Measurements from ENCODE around the gene CA12. TPM values are rescaled to one million over a fixed set of nuclear protein-coding genes. Genes with fewer than 3 reads are reported as not detected.

Gene CA12
- total and polyA plus RNA-seq, 2 of the 8 experiments (the other 6 are each of a cell fraction or from before 2014, with no cell fraction given): 4.7 to 4.9 TPM

GRCh38 chr15:63284335-63284734 lies 97.3 kb downstream of the CA12 start:
- Histone ChIP-seq H2BK15ac (ENCODE audit: low read length) (no peak overlapping the region), H3K9me3 (ENCODE audit: insufficient read depth in 2 of 2, low read depth in 1 of 2, low read length in 1 of 2) (no peaks in the 10 kb centered on the region), H4K5ac (ENCODE audit: insufficient read length, low read depth, low read length) (no peak overlapping the region), H3K4me2 (ENCODE audit: insufficient read depth in 1 of 2, low read depth in 2 of 2, low read length in 2 of 2) (no peak overlapping the region), H2AFZ (ENCODE audit: low read length) (no peak overlapping the region), H4K91ac (replicated peaks; ENCODE audit: insufficient read length, low read length) (no peak overlapping the region), H4K20me1 (replicated peaks in 1 of 2; ENCODE audit: control insufficient read depth in 1 of 2, insufficient read depth in 2 of 2, low read length in 2 of 2) (peaks cover 0 to 3% of the 10 kb centered on the region in 2 experiments), H3K23ac (ENCODE audit: insufficient read length) (no peak overlapping the region), H3K27ac (ENCODE audit: low read depth, low read length) (no peak overlapping the region), H3K27me3 (replicated peaks in 1 of 4; ENCODE audit: control insufficient read depth in 3 of 4, extremely low read depth in 1 of 4, insufficient read depth in 3 of 4, low read length in 3 of 4) (no peaks in the 10 kb centered on the region), H3K4me3 (ENCODE audit: extremely low read depth in 1 of 4, insufficient read depth in 2 of 4, low read depth in 3 of 4, low read length in 4 of 4) (no peak overlapping the region), H3K79me2 (ENCODE audit: control insufficient read depth in 1 of 2, insufficient read depth in 2 of 2, low read length in 2 of 2) (no peaks in the 10 kb centered on the region), H3K79me1 (ENCODE audit: low read depth, low read length) (no peaks in the 10 kb centered on the region), H2AK5ac (ENCODE audit: low read depth, low read length) (no peak overlapping the region), H3K4me1 (replicated peaks in 1 of 4; ENCODE audit: control insufficient read depth in 3 of 4, insufficient read depth in 4 of 4, low read length in 3 of 4) (no peaks in the 10 kb centered on the region), H4K8ac (ENCODE audit: extremely low read depth, insufficient read depth, low read length) (no peak overlapping the region), H2BK20ac (ENCODE audit: low read length) (no peak overlapping the region), H3K36me3 (ENCODE audit: control insufficient read depth in 2 of 4, insufficient read depth in 4 of 4, low read length in 3 of 4) (peaks cover 0 to 13% (median 0%) of the 10 kb centered on the region in 4 experiments; a peak in 4 of 8 replicates), H3K14ac (ENCODE audit: insufficient read length) (no peak overlapping the region), H3K9ac (replicated peaks in 1 of 4; ENCODE audit: extremely low read depth in 1 of 4, low read depth in 3 of 4, low read length in 3 of 4) (no peak overlapping the region), H2BK12ac (ENCODE audit: low read depth, low read length) (no peak overlapping the region), H3K23me2 (ENCODE audit: low read depth, low read length) (no peaks in the 10 kb centered on the region), H3K4ac (replicated peaks; ENCODE audit: insufficient read length, low read depth, low read length) (no peak overlapping the region), H3K56ac (replicated peaks; ENCODE audit: insufficient read length, low read depth, low read length) (no peak overlapping the region), H3K18ac (ENCODE audit: extremely low read depth, low read length) (no peak overlapping the region), H2BK5ac (ENCODE audit: low read depth, low read length) (no peak overlapping the region), H2BK120ac (replicated peaks; ENCODE audit: low read depth, low read length) (no peak overlapping the region)
- WGBS, 2 experiments (ENCODE audit: extremely low coverage in 1 of 2, insufficient coverage in 1 of 2, insufficient read length in 1 of 2, insufficient replicate concordance in 2 of 2, low coverage in 1 of 2, low lambda C conversion rate in 2 of 2, missing lambda C conversion rate in 1 of 2): 86% methylated on average over 6 of the region's 6 CpGs; no CpG with 5 or more reads in 1 of the 2 experiments
- FAIRE-seq: no peak
- no peak for DNase-seq (ENCODE audit: low read depth in 1 of 2, low spot score in 2 of 2)
- POLR2A ChIA-PET (ENCODE audit: partially characterized antibody): interaction anchor here (1.5 kb wide), 1 partner anchor 28 kb away, joined by 4 read pairs; no protein-coding TSS in a partner anchor
- CTCF ChIA-PET (ENCODE audit: partially characterized antibody): interaction anchor here (1.1 to 1.9 kb wide), 4 partner anchors 10 to 176 kb away, joined by 3 to 6 read pairs (median 4); no protein-coding TSS in a partner anchor
- TF ChIP-seq CEBPB (IDR thresholded peaks at IDR 0.05; ENCODE audit: low read depth, low read length): no peak
- TF ChIP-seq YY1 (IDR thresholded peaks at IDR 0.05; ENCODE audit: low read depth, low read length): no peak
- TF ChIP-seq GTF2F1 (IDR thresholded peaks at IDR 0.05; ENCODE audit: borderline replicate concordance, low read depth, low read length): no peak
- no peak for TF ChIP-seq POLR2AphosphoS5 (IDR thresholded peaks at IDR 0.05; ENCODE audit: low read depth, low read length)
- no peak for TF ChIP-seq SAP30 (IDR thresholded peaks at IDR 0.05; ENCODE audit: insufficient read depth, insufficient replicate concordance, low read length)
- no peak for TF ChIP-seq KDM4A (IDR thresholded peaks at IDR 0.05; ENCODE audit: low read depth, low read length, severe bottlenecking)
- TF ChIP-seq POU5F1 (IDR thresholded peaks at IDR 0.05; ENCODE audit: low read depth, low read length): no peak
- no peak for TF ChIP-seq CHD1 (IDR thresholded peaks at IDR 0.05; ENCODE audit: low read depth, low read length)
- TF ChIP-seq TAF1 (IDR thresholded peaks at IDR 0.05; ENCODE audit: low read depth, low read length): no peak
- TF ChIP-seq, protein P1, sequence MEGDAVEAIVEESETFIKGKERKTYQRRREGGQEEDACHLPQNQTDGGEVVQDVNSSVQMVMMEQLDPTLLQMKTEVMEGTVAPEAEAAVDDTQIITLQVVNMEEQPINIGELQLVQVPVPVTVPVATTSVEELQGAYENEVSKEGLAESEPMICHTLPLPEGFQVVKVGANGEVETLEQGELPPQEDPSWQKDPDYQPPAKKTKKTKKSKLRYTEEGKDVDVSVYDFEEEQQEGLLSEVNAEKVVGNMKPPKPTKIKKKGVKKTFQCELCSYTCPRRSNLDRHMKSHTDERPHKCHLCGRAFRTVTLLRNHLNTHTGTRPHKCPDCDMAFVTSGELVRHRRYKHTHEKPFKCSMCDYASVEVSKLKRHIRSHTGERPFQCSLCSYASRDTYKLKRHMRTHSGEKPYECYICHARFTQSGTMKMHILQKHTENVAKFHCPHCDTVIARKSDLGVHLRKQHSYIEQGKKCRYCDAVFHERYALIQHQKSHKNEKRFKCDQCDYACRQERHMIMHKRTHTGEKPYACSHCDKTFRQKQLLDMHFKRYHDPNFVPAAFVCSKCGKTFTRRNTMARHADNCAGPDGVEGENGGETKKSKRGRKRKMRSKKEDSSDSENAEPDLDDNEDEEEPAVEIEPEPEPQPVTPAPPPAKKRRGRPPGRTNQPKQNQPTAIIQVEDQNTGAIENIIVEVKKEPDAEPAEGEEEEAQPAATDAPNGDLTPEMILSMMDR (IDR thresholded peaks at IDR 0.05; ENCODE audit: control extremely low read depth in 1 of 3, insufficient read depth in 1 of 3, low read depth in 1 of 3, low read length in 3 of 3): no peak
- no peak for TF ChIP-seq ASH2L (IDR thresholded peaks at IDR 0.05; ENCODE audit: low read length)
- TF ChIP-seq CBX5 (IDR thresholded peaks at IDR 0.05; ENCODE audit: low read depth, low read length): no peak
- TF ChIP-seq BACH1 (IDR thresholded peaks at IDR 0.05; ENCODE audit: low read length): no peak
